Stimulated activated CD4-positive, alpha-beta T cell treated with anti-CD3 and anti-CD28 coated beads, Interleukin-4, amount 100 ng/mL, for 48 hours (primary cell): ENCODE data around the gene ZNF800.

ENCODE experiments used
- DNase-seq, 2 donors: peaks; one replicate each; pipeline ENCODE4 v3.0.0-alpha.2; 2020; ENCODE audit warnings: low read depth in 2 of 2

The ZNF800 gene

GRCh38 chr7:127390817-127391590, 1.5 kb downstream of the ZNF800 start:
- DNase-seq: no peak

GRCh38 chr7:127390186-127390816, 2.2 kb downstream of the ZNF800 start:
- DNase-seq: no peak

GRCh38 chr7:127389321-127389720, 3.2 kb downstream of the ZNF800 start:
- DNase-seq: no peak

- no peak for DNase-seq
These were observed 4.5 kb downstream of the ZNF800 start for GRCh38 chr7:127387974-127388373.

GRCh38 chr7:127383123-127383835, 9.2 kb downstream of the ZNF800 start:
- no peak for DNase-seq

GRCh38 chr7:127382301-127383085, 10.0 kb downstream of the ZNF800 start:
- DNase-seq: no peak

GRCh38 chr7:127380479-127380878, 12.0 kb downstream of the ZNF800 start:
- no peak for DNase-seq

GRCh38 chr7:127379642-127380041, 12.9 kb downstream of the ZNF800 start:
- DNase-seq: no peak

GRCh38 chr7:127378537-127378936, 14.0 kb downstream of the ZNF800 start:
- DNase-seq: no peak

GRCh38 chr7:127377425-127377824, 15.1 kb downstream of the ZNF800 start:
- DNase-seq: no peak

GRCh38 chr7:127375631-127376030, 16.9 kb downstream of the ZNF800 start:
- no peak for DNase-seq

- no peak for DNase-seq
These were observed 24.8 kb downstream of the ZNF800 start for GRCh38 chr7:127367679-127368078.

GRCh38 chr7:127366680-127367079, 25.8 kb downstream of the ZNF800 start:
- no peak for DNase-seq

GRCh38 chr7:127365957-127366315, 26.6 kb downstream of the ZNF800 start:
- no peak for DNase-seq

GRCh38 chr7:127365164-127365956, 27.1 kb downstream of the ZNF800 start:
- no peak for DNase-seq

GRCh38 chr7:127362364-127363027, 30.0 kb downstream of the ZNF800 start:
- DNase-seq: no peak

GRCh38 chr7:127361736-127362135, 30.8 kb downstream of the ZNF800 start:
- no peak for DNase-seq

- DNase-seq: no peak
These were observed 33.5 kb downstream of the ZNF800 start for GRCh38 chr7:127359011-127359410.

GRCh38 chr7:127353897-127354296, 38.6 kb downstream of the ZNF800 start:
- no peak for DNase-seq

GRCh38 chr7:127350586-127350985, 41.9 kb downstream of the ZNF800 start:
- no peak for DNase-seq

GRCh38 chr7:127349881-127350280, 42.6 kb downstream of the ZNF800 start:
- no peak for DNase-seq
